Measurements from ENCODE around the gene RMND5A. TPM values are rescaled to one million over a fixed set of nuclear protein-coding genes. Genes with fewer than 3 reads are reported as not detected.
"Not testable (repeated sequence)": the region's sequence is repeated elsewhere in the genome, so short reads cannot be mapped to it uniquely, and the experiment has no call there.

The RMND5A gene
- polyA plus RNA-seq, 12 donors = 33.9 to 396 (median 39.5) TPM

- DNase-seq = no peak
These were observed 13.9 kb upstream of the RMND5A start for GRCh38 chr2:86706220-86706619.

- DNase-seq = no peak
These were observed 13.2 kb upstream of the RMND5A start for GRCh38 chr2:86706935-86707334.

GRCh38 chr2:86708126-86708525 is 12.0 kb upstream of the RMND5A start:
- not testable (repeated sequence) for DNase-seq

DNA sequence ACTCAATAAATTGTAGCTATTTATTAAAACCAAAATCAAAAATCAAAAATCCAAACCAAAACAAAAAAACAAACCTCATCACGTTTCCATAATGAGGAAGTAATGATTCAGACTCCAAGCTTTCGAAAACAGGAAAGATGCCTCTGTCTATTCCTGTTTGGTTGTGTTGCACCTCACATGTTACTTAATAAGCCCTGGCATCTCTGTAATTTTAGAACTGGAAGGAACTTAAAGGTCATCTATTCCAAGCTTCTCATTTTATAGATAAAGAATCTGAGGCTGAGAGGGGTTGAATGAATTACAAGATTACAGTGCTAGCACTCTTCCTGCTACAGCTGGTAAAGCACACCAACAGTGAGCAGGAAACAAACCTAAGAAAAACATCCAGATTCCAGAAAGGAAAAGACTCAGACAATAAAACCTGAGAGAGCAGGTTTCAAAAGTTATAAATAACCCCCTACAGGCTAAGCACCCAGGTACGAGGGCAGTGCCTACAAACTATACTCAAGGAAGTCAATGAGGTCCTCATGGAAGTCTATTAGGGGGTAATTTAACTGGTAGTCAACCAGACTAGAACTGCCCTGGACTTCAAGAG is 5.4 kb upstream of the RMND5A start:
- DNase-seq = not testable (repeated sequence)

GRCh38 chr2:86719263-86719636 is 841 bp upstream of the RMND5A start:
- not testable (repeated sequence) for DNase-seq

DNA sequence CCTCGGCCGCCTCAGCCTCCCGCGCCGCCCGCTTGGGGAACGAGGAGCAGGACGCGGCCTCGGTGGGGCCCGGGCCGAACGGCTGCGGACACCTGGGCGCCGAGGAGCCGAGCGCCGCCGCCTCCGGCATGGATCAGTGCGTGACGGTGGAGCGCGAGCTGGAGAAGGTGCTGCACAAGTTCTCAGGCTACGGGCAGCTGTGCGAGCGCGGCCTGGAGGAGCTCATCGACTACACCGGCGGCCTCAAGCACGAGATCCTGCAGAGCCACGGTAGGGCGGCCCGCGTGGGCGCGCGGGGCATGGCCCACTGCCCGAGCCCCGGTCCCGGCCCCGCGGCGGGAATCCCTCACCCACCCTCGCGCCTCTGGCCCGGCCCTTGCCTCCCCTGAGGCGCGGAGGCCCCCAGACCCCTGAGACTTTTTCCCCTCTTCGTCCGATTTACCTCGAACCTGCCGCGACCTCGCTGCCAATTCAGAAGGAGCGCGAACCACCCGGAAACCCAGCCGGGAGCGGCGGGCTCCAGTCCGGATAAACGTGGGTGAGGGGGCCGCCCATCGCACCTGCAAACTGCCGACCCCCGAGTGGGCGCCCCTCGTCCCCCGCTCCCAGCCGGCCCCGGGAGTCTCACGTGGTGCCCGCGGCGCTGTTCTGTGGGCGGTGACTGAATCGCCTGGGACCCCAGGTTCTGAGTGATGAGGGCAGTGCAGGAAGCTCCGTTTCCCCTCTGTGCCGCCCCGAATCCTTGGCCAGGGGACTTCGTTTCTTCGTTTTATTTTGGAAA is 639 bp downstream of the RMND5A start:
- not testable (repeated sequence) for DNase-seq

- DNase-seq = not testable (repeated sequence)
These were observed 5.6 kb downstream of the RMND5A start for GRCh38 chr2:86725706-86726105.

GRCh38 chr2:86732040-86732525 is 12.0 kb downstream of the RMND5A start:
- DNase-seq = not testable (repeated sequence)

DNA sequence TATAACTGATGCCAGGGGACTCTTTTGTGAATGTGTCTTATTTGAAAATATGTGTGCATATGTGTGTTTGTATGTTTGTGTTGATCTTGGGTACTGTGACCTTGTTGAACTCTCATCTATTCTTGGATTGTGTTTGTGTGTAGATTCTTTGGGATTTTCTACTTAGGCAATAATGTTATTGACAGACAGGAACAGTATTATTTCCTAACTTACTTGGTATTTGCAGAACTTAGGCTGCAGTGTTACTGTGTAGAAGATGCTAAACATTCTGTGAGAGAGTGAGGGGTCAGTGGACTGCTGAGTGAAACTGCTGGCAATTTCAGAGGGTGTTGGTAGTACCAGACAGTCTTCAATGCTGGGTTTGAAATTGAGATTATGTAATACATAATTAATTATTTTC is 12.7 kb downstream of the RMND5A start:
- not testable (repeated sequence) for DNase-seq

DNA sequence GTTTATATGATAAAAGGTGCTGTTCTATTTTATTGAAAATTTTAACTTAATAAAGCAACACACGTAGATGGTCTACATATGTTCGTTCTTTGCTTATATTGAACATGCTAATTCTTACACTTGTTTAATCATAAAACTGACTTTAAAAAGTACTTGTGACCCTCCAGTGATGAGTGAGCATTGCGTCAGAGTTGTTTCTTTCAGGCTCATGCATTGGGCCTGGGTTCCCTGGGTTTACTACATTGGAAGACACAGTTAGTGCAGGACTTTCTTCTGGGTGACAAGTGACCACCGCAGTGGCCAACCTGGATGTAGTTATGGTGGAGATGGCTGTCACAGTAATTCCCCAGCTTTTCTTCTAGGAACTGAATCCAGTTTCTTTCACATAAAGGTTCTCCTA is 13.4 kb downstream of the RMND5A start:
- not testable (repeated sequence) for DNase-seq

DNA sequence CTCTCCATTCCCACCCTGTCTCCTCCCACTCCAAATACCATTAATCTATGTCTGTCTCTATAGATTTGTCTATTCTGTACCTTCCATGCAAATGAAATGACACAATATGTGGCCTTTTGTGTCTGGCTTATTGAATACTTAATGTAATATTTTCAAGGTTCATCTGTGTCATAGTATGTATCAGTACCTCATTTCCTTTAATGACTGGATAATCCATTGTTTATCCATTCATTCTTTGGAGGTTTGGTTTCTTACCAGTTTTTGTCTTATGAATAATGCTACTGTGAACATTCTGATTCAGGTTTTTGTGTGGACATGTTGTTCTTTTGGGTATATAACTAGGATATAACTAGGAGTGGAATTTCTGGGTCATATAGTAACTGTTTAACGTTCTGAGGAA is 14.8 kb downstream of the RMND5A start:
- not testable (repeated sequence) for DNase-seq

DNA sequence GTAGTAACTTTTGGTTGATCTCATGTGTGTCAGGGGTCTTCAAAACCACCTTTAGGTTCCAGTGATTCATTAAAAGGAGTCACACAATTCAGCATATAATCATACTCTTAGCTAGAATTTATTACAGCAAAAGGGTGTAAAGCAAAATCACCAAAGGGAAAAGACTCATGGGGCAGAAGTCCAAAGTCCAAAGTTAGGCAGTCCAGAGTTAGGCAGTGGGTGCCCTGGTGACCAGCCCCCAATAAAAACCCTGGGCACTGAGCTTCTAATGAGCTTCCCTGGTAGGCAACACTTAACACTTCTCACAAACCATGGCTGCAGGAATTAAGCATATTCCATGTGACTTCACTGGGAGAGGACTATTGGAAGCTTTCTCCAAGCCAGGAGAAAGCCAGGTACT is 19.4 kb downstream of the RMND5A start:
- DNase-seq = not testable (repeated sequence)

DNA sequence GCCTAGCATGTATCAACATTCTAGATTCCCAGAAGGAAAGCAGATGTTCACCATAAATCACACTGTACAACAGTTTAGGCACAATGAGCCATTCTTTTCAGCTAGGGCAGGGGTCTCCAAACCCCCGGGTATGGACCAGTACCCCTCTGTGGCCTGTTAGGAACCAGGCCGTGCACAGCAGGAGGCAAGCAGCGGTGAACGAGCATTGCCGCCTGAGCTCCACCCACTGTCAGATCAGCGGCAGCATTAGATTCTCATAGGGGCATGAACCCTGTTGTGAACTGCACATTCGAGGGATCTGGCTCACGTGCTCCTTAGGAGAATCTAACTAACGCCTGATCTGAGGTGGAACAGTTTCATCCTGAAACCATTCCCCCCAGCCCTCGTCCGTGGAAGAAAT is 19.8 kb downstream of the RMND5A start:
- not testable (repeated sequence) for DNase-seq

GRCh38 chr2:86741889-86742498 is 21.9 kb downstream of the RMND5A start:
- DNase-seq = not testable (repeated sequence)

DNA sequence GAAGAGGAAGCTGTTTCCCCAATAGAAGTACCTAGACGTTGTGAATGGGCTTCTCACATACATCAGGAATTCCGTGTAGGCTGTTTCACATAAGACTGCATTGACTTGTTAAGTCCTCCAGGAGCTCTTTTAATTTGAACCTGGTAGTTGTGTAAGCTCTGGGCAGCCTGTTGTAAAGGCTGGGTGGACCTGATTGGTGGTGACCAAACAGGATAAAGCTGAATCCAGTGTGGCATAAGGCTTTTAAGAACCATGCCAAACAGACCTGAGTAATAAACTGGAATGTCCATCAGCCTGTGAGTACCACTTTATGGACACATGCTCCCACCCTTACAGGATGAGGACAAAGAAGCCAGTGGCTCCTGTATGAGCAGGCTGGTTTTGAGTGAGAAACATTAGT is 24.1 kb downstream of the RMND5A start:
- DNase-seq = no peak

- no peak for DNase-seq
These were observed 26.8 kb downstream of the RMND5A start for GRCh38 chr2:86746939-86747338.

DNA sequence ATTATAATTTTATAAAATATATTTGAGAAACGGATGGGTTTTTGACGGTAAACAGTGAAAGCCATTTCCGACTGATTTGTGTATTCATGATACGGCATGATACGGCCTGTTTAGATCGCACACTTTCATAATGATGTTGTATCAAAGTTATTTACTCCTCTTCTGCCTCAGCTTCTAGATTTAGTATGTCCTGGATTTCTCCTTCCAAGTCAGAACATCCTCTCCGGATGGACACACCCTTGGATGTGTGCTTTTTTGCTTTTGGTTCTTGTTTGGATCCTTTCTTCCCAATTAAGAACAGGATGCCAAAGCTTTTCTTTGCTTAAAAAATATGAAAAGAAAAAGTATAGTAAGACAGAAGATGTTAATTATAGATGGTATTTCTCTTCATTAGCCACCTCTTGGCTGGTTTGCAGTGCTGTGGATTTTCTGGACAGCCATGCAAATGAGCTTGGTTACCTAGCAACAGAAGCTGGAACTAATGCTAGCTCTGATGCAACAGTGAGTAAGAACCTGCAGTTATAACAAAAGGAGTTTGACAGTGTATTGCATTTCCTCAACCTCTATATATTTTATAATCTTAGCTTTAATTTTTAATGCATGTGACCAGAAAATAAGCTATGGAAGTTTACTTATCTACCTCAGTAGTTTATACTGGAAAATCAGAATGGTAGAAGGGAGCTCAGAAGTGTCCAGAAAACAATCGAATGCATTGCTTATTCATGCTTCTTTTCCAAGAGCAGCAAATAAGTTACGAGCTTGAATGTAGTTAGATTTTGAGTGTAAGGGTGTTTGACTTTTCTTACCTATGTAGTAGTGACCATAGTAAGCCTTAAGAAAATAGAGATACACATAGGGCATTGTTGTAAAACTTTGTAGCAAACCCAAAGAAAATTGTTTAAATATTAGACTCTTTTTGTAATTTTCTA is 27.9 kb downstream of the RMND5A start:
- no peak for DNase-seq

- DNase-seq = no peak
These were observed 30.2 kb downstream of the RMND5A start for GRCh38 chr2:86750240-86750839.

DNA sequence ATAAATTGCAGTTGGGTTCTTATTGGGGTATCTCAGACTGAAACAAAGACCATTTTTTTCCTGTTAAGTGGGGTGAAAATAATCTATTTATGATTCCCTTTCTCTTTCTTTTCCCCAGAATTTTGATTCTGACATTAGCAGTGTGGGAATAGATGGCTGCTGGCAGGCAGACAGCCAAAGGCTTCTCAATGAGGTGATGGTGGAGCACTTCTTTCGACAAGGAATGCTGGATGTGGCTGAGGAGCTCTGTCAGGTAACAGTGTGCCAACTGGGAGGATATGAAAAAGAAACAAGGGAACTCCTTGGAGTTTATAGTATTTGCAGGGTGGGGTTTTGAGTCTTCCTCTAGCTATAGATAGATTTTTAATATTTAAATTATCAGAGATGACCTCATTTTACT is 31.7 kb downstream of the RMND5A start:
- no peak for DNase-seq

- no peak for DNase-seq
These were observed 32.8 kb downstream of the RMND5A start for GRCh38 chr2:86752934-86753333.

- DNase-seq = no peak
These were observed 33.5 kb downstream of the RMND5A start for GRCh38 chr2:86753606-86754005.

All from muscle of arm (tissue), 12 donors.